ENCODE results near the gene RGS7BP.

DNA sequence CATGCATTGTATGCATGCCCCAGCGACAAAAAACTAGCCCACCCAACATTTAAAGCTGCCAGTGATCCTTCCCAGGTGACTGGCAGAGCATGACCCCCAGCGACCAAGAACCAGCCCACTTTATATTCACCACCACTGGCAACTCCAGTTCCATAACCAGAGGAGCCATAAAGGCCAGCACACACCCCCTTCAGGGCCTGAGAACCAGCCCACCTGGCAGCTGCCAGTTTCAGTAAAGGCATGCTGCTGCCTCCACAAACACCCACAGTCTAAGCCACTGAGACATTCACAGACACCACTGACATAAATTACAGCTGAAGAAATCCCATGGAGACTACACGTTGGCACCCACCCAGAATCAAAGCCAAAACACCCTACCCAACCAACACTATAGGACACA lies 46.9 kb upstream of the RGS7BP start:
- TF ChIP-seq, protein P1, sequence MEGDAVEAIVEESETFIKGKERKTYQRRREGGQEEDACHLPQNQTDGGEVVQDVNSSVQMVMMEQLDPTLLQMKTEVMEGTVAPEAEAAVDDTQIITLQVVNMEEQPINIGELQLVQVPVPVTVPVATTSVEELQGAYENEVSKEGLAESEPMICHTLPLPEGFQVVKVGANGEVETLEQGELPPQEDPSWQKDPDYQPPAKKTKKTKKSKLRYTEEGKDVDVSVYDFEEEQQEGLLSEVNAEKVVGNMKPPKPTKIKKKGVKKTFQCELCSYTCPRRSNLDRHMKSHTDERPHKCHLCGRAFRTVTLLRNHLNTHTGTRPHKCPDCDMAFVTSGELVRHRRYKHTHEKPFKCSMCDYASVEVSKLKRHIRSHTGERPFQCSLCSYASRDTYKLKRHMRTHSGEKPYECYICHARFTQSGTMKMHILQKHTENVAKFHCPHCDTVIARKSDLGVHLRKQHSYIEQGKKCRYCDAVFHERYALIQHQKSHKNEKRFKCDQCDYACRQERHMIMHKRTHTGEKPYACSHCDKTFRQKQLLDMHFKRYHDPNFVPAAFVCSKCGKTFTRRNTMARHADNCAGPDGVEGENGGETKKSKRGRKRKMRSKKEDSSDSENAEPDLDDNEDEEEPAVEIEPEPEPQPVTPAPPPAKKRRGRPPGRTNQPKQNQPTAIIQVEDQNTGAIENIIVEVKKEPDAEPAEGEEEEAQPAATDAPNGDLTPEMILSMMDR (conservative IDR thresholded peaks at IDR 0.05; ENCODE audit: low read depth in 2 of 2) = no peak
- no peak for TF ChIP-seq JUNB (IDR thresholded peaks at IDR 0.05; ENCODE audit: unreplicated experiment)
- TF ChIP-seq EZH2phosphoT487 (IDR thresholded peaks at IDR 0.05; ENCODE audit: unreplicated experiment) = no peak
- TF ChIP-seq EZH2 (IDR thresholded peaks at IDR 0.05; ENCODE audit: low read depth, unreplicated experiment) = no peak
- TF ChIP-seq, protein P2, sequence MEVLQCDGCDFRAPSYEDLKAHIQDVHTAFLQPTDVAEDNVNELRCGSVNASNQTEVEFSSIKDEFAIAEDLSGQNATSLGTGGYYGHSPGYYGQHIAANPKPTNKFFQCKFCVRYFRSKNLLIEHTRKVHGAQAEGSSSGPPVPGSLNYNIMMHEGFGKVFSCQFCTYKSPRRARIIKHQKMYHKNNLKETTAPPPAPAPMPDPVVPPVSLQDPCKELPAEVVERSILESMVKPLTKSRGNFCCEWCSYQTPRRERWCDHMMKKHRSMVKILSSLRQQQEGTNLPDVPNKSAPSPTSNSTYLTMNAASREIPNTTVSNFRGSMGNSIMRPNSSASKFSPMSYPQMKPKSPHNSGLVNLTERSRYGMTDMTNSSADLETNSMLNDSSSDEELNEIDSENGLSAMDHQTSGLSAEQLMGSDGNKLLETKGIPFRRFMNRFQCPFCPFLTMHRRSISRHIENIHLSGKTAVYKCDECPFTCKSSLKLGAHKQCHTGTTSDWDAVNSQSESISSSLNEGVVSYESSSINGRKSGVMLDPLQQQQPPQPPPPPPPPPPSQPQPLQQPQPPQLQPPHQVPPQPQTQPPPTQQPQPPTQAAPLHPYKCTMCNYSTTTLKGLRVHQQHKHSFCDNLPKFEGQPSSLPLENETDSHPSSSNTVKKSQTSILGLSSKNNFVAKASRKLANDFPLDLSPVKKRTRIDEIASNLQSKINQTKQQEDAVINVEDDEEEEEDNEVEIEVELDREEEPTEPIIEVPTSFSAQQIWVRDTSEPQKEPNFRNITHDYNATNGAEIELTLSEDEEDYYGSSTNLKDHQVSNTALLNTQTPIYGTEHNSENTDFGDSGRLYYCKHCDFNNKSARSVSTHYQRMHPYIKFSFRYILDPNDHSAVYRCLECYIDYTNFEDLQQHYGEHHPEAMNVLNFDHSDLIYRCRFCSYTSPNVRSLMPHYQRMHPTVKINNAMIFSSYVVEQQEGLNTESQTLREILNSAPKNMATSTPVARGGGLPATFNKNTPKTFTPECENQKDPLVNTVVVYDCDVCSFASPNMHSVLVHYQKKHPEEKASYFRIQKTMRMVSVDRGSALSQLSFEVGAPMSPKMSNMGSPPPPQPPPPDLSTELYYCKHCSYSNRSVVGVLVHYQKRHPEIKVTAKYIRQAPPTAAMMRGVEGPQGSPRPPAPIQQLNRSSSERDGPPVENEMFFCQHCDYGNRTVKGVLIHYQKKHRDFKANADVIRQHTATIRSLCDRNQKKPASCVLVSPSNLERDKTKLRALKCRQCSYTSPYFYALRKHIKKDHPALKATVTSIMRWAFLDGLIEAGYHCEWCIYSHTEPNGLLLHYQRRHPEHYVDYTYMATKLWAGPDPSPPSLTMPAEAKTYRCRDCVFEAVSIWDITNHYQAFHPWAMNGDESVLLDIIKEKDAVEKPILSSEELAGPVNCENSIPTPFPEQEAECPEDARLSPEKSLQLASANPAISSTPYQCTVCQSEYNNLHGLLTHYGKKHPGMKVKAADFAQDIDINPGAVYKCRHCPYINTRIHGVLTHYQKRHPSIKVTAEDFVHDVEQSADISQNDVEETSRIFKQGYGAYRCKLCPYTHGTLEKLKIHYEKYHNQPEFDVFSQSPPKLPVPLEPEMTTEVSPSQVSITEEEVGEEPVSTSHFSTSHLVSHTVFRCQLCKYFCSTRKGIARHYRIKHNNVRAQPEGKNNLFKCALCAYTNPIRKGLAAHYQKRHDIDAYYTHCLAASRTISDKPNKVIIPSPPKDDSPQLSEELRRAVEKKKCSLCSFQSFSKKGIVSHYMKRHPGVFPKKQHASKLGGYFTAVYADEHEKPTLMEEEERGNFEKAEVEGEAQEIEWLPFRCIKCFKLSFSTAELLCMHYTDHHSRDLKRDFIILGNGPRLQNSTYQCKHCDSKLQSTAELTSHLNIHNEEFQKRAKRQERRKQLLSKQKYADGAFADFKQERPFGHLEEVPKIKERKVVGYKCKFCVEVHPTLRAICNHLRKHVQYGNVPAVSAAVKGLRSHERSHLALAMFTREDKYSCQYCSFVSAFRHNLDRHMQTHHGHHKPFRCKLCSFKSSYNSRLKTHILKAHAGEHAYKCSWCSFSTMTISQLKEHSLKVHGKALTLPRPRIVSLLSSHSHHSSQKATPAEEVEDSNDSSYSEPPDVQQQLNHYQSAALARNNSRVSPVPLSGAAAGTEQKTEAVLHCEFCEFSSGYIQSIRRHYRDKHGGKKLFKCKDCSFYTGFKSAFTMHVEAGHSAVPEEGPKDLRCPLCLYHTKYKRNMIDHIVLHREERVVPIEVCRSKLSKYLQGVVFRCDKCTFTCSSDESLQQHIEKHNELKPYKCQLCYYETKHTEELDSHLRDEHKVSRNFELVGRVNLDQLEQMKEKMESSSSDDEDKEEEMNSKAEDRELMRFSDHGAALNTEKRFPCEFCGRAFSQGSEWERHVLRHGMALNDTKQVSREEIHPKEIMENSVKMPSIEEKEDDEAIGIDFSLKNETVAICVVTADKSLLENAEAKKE (CRISPR knock-in tag; IDR thresholded peaks at IDR 0.05) = no peak
- TF ChIP-seq ZNF114 (CRISPR knock-in tag; IDR thresholded peaks at IDR 0.05) = no peak
- no peak for TF ChIP-seq CREB1 (CRISPR knock-in tag; IDR thresholded peaks at IDR 0.05; ENCODE audit: low read depth)
- TF ChIP-seq, protein P3, sequence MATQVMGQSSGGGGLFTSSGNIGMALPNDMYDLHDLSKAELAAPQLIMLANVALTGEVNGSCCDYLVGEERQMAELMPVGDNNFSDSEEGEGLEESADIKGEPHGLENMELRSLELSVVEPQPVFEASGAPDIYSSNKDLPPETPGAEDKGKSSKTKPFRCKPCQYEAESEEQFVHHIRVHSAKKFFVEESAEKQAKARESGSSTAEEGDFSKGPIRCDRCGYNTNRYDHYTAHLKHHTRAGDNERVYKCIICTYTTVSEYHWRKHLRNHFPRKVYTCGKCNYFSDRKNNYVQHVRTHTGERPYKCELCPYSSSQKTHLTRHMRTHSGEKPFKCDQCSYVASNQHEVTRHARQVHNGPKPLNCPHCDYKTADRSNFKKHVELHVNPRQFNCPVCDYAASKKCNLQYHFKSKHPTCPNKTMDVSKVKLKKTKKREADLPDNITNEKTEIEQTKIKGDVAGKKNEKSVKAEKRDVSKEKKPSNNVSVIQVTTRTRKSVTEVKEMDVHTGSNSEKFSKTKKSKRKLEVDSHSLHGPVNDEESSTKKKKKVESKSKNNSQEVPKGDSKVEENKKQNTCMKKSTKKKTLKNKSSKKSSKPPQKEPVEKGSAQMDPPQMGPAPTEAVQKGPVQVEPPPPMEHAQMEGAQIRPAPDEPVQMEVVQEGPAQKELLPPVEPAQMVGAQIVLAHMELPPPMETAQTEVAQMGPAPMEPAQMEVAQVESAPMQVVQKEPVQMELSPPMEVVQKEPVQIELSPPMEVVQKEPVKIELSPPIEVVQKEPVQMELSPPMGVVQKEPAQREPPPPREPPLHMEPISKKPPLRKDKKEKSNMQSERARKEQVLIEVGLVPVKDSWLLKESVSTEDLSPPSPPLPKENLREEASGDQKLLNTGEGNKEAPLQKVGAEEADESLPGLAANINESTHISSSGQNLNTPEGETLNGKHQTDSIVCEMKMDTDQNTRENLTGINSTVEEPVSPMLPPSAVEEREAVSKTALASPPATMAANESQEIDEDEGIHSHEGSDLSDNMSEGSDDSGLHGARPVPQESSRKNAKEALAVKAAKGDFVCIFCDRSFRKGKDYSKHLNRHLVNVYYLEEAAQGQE (IDR thresholded peaks at IDR 0.05; ENCODE audit: unreplicated experiment) = no peak
- TF ChIP-seq ZNF331 (CRISPR knock-in tag; IDR thresholded peaks at IDR 0.05; ENCODE audit: low read depth) = no peak
- TF ChIP-seq POLR2AphosphoS5 (IDR thresholded peaks at IDR 0.05; ENCODE audit: low read depth) = no peak

Measured in GM23338 (cell line).